22Rv1 (cell line): ENCODE measurements around the gene TP73.

ENCODE experiments used
- H3K27ac ChIP-seq: fragments of 450-650 bp; 2 replicates; pipeline ENCODE4 v1.5.1; 2017
- ZFX ChIP-seq: fragments of 450-650 bp; IDR thresholded peaks from 2 replicates; pipeline ENCODE4 v1.6.1; 2017; ENCODE audit warnings: antibody characterized with exemption, borderline replicate concordance
- TF ChIP-seq, protein P1 (sequence below): fragments of 450-650 bp; IDR thresholded peaks from 2 replicates; pipeline ENCODE4 v1.5.1; 2017; ENCODE audit warnings: mild to moderate bottlenecking

Gene TP73

DNA sequence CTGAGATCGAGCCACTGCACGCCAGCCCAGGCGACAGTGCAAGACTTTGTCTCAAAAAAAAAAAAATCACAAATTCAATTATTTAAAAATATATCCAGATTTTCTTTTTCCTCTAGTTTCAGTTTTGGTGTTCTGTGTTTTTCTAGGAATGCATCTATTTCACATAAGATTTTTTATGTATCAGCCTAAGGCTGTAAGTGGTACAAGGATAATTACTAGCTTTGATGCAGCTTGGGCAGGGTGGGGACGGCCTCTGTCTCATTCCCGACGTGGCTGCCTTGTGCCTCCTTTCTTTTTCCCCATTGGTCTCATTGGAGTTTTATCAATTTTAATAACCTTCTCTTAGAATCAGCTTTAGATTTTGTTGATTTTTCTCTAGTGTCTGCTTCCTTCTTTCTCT is 106.8 kb downstream of the TP73 start:
- no peak for TF ChIP-seq ZFX
- TF ChIP-seq, protein P1, sequence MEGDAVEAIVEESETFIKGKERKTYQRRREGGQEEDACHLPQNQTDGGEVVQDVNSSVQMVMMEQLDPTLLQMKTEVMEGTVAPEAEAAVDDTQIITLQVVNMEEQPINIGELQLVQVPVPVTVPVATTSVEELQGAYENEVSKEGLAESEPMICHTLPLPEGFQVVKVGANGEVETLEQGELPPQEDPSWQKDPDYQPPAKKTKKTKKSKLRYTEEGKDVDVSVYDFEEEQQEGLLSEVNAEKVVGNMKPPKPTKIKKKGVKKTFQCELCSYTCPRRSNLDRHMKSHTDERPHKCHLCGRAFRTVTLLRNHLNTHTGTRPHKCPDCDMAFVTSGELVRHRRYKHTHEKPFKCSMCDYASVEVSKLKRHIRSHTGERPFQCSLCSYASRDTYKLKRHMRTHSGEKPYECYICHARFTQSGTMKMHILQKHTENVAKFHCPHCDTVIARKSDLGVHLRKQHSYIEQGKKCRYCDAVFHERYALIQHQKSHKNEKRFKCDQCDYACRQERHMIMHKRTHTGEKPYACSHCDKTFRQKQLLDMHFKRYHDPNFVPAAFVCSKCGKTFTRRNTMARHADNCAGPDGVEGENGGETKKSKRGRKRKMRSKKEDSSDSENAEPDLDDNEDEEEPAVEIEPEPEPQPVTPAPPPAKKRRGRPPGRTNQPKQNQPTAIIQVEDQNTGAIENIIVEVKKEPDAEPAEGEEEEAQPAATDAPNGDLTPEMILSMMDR = no peak
- H3K27ac ChIP-seq = no peak overlapping the region

DNA sequence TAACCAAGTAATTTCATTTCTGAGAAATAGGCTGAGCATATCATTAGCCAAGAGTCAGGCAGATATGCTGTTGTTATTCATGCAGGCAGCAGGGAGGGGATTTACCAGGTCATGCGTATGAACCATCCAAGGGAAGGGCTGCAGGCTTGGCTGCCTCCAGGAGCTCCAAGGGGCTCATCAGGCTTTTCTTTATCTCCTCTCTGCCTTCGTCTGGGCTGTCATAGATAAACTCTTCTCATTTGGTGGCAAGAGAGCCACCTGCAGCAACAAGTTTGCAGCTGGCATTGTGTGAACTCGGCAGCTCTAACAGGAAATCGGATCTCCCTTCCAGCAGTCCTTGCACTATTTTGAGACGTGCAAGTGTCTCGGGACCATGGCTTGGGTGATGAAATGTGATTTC is 107.5 kb downstream of the TP73 start:
- H3K27ac ChIP-seq = no peak overlapping the region
- TF ChIP-seq ZFX = no peak
- TF ChIP-seq, protein P1 = no peak

- TF ChIP-seq, protein P1 = no peak
- TF ChIP-seq ZFX = no peak
- no peak overlapping the region for H3K27ac ChIP-seq
Measured at GRCh38 chr1:3761296-3762010, 109.1 kb downstream of the TP73 start.

- TF ChIP-seq ZFX = no peak
- TF ChIP-seq, protein P1 = no peak
- no peak overlapping the region for H3K27ac ChIP-seq
Measured at GRCh38 chr1:3762151-3762872, 110.0 kb downstream of the TP73 start.

GRCh38 chr1:3762873-3763228 is 110.5 kb downstream of the TP73 start:
- H3K27ac ChIP-seq = no peak overlapping the region
- TF ChIP-seq, protein P1 = no peak
- TF ChIP-seq ZFX = no peak

DNA sequence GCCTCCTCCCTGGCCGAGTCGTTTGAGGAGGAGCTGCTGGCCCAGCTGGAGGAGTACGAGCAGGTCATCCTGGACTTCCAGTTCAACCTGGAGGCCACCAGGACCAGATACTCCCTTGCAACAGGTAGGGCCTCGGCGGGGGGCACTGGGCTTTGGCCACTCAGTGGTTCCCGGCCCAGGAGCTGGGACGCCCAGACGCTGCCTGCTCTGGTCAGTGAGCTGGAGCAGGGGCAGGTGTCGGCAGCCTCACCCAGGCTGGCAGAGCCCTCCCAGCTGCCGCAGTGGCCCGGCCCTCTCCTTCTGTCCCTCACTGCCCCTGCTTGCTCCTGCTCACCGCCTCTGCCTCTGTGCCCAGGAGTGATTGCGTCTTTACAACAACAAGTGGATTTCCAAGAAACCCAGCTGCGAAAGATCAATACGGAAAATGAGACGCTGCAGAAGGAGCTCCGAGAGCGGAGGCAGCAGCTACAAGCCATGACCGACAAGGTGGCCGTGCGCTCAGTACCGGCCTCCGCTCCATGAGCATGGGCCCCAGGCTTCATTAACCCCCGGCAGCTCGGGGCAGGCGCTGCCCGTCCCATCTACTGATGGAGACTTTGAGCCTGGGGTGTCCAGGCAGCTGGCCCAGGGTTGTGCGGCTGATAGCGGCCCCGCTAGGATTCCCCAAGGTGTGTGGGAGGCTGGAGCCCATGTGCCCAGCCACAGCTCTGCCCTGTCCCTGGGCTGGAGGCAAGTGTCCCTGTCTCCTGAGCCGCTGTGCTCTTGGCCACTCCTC is 111.2 kb downstream of the TP73 start:
- TF ChIP-seq ZFX = no peak
- no peak overlapping the region for H3K27ac ChIP-seq

- TF ChIP-seq, protein P1 = no peak
- TF ChIP-seq ZFX = no peak
- no peak overlapping the region for H3K27ac ChIP-seq
Measured at GRCh38 chr1:3767328-3767925, 115.1 kb downstream of the TP73 start.
